ENCODE measurements around the gene CHCT1.
"Not testable (repeated sequence)": the region's sequence is repeated elsewhere in the genome, so short reads cannot be mapped to it uniquely, and the experiment has no call there.

CHCT1 gene

GRCh38 chr17:60401819-60402218 lies 20.5 kb upstream of the CHCT1 start:
- DNase-seq = no peak

- no peak for DNase-seq
Measured at GRCh38 chr17:60403523-60403810, 18.8 kb upstream of the CHCT1 start.

DNA sequence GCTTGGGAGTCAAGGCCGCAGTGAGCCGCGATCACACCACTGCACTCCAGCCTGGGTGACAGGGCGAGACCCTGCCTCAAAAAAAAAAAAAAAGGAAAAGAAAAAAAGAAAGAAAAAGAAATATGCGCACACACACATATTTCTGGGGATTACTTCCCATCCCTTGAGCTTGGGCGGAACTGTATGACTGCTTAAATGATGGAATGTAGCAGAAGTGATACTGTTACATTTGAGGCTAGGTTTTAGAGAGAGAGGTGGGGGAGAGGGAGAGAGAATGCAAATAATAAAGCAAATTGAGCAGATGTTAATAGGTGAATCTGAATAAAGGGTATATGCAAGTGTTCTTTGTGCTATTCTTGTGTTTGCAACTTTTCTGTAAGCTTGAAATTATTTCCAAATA lies 18.3 kb upstream of the CHCT1 start:
- DNase-seq = no peak

DNA sequence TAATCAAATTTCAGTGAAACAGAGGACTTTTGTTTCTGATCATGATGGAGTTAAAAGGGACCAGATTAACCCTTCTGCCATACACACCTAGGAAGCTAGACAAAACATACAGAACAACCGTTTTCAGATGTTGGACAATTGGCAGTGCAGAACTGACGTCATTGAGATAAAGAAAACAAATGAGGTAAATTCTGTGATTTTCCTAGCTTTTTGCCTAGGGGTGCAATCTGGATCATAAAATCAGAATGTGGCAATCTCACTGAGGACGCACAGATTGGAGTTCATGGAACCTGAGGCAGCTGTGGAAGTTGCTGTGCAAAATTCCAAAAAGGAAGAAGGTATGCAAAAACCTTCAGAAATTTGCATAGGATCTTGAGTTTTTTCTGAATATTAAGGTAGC lies 15.4 kb upstream of the CHCT1 start:
- no peak for DNase-seq

DNA sequence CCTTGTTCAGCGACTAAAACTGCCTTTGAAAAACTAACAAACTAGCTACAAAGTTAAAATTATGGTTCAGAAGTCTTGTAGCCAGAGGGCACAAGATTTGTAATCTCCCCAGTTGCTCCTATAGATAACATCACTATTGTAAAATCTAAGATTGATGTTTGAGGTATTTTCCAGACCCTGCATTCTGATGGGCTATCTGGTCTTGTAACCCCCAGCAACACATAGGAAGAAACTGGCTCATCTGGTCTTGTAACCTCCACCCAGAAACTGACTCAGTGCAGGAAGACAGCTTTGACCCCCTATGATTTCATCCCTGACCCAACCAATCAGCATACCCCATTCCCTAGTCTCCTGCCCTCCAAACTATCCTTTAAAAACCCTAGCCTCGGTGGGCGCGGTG lies 12.3 kb upstream of the CHCT1 start:
- no peak for DNase-seq

DNA sequence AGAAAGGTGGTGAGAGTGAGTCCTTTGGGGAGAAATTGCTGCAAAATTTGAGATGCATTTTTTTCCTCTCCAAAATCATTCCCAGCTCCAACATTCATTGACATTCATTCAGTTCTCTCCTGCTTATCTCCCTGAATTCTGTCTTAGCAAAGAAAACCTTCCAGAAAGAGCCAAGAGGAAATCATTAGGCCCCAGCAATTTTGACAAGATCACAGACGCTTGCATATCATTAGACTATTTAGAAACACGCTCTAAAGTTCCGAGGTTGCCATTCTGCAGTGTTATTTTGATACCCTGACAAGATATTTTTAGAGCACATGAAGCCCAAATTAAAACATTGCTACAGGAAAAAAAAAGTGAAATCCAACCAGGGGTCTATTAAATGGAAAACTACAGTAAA lies 9.6 kb upstream of the CHCT1 start:
- DNase-seq = no peak

DNA sequence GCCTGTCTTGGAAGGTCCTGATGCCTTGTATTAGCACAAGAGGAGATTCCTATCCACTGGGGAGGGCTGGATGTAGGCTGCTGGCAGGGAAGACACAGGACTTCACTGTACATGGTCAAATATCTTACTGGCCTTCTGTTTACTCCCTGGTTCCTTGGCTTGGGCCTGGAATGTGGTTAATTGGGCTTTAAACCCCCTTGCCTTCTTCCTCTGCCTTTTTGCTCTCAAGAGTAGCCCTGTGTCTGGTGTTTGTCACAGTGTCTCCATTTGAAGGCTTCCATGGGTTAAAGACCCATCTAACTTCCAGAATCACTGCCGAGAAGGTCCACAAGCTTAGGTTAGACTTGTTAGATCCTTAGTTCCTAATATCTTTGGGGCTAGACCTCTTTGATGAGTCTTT lies 7.1 kb upstream of the CHCT1 start:
- no peak for DNase-seq

DNA sequence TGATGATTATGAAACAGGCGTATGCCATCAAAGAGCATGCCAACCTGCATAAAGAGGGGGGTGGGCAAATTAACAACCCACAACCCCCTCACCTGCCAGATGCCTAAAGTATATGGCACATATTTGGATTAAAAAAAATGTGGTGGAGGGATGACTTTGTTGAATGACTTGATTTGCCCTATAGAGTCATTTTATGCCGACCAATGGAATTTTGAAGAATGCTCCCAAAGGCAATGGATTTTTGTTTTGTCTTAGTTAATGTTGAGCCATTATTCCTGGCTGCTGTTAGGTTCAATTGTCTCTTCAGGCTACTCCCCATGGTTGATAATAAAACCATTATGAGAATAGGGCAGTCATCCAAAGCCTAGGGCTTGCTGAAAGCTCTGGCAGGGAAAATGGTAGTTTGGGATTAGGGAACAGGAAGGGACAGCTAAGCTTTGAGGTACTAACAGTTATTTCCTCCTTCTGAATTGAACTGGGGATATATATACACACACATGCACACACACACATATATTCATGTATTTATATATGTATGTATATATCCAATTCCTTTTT lies 5.8 kb upstream of the CHCT1 start:
- DNase-seq = no peak

GRCh38 chr17:60419003-60419402 lies 3.3 kb upstream of the CHCT1 start:
- DNase-seq = not testable (repeated sequence)

DNA sequence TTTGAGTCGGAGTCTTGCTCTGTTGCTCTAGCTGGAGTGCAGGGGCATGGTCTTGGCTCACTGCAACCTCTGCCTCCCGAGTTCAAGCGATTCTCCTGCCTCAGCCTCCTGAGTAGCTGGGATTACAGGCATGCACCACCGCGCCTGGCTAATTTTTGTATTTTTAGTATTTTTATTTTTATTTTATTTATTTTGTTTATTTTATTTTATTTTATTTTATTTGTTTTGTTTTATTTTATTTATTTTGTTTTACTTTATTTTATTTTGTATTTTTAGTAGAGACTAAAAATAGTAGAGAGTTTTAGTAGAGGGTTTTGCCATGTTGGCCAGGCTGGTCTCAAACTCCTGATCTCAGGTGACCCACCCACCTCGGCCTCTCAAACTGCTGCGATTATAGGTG lies 2.4 kb upstream of the CHCT1 start:
- DNase-seq = not testable (repeated sequence)

DNA sequence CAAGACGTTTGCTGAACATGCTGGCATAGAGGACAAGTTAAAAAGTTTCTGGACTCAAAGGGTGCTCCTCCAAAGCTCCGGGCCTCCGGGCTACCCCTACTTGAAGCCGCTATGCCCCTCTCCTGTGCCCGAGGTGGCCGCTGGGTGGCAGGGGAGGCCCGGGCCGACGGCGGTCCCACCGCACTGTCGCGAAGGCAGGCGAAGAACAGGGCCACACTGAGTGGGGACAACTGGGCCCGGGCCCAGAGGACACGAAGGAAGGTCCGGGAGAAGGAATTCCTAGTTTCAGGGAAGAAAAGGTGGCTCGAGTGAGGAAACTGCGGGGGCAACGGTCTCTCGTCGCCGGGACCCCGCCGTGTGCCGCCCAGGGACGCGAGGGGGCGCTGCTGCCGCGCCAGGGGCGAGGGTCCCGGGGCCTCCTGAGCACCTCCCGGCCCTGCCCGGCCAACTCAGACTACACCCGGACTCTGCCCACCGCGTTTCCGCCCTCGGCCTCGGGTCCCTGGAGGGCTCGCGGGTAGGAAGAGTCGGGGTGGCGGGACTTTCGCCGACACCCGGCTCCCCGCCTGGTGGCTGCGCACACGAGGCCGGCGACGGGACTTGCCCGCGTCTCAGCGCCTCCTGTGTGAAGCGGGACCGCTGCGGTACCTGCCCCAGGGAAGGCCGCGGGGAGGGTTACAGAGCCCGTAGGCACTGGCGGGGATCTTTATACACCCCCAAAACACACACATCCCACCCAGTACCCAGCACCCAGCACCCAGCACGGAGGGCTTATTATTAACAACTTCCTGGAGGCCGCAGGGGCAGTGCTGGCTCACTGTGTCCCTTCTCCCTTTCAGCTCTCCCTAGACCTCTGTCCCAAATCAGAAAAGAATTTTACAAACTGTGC lies 772 bp upstream of the CHCT1 start:
- peak; percentile 52 for DNase-seq

DNA sequence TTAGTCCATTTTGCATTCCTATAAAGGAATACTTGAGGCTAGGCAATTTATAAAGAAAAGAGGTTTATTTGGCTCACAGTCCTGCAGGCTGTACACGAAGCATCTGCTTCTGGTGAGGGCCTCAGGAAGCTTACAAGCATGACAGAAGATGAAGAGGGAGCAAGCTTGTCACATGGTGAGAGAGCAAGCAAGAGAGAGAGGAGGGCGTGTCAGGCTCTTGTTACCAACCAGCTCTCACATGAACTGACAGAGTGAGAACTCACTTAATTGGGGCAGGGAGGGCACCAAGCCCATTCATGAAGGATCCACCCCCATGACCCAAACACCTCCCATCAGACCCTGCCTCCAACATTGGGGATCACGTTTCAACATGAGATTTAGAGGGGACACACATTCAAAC lies 1.6 kb downstream of the CHCT1 start:
- DNase-seq = no peak

DNA sequence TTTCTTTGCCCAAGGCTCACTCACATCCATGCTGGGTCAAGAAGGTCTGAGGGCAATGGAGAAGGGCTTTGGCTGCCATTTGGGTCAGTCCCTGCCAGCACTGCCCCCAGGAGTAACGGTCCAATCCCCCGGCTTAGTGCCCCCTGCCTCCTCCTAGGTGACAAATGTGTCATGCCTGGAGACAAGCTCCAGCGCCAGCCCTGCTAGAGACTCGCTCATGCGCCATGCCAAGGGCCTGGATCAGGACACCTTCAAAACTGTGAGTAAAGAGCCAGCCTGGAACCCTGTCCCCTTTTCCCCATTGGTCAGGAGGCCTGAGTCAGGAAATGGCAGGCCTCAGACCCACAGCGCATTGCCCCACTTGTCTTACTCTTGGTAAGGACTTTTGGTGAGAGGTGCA lies 3.3 kb downstream of the CHCT1 start:
- no peak for DNase-seq

DNA sequence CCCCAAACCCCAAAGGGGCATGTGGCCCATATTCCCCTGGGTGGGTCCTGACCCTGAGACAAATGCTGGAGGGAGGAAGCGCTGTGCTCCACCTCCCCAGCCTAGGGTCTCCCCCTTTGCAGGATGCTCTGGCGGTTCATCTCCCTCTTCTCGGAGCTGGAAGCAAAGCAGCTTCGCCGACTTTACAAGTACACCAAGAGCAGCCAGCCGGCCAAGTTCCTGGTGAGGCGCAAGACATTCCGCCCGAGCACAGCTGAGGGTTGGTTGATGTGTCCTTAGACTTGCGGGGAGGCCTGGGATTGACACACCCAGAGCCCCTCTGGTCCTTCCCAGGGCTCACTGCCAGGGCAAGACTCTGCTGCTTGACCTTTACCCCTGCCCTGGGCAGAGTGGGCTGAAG lies 4.3 kb downstream of the CHCT1 start:
- DNase-seq = no peak

GRCh38 chr17:60428491-60428890 lies 6.2 kb downstream of the CHCT1 start:
- DNase-seq = not testable (repeated sequence)

DNA sequence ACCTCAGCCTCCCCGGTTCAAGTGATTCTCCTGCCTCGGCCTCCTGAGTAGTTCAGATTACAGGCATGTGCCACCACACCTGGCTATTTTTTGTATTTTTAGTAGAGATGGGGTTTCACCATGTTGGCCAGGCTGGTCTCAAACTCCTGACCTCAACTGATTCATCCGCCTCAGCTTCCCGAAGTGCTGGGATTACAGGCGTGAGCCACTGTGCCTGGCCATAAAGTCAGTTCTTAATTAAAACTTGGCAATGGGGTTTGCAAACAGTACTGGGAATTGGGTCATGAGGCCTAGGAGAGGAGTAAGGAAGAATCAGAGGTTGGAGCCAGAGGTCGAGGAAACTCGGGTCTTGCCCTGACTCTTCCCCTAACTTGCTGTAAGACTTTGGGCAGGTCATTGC lies 8.3 kb downstream of the CHCT1 start:
- not testable (repeated sequence) for DNase-seq

DNA sequence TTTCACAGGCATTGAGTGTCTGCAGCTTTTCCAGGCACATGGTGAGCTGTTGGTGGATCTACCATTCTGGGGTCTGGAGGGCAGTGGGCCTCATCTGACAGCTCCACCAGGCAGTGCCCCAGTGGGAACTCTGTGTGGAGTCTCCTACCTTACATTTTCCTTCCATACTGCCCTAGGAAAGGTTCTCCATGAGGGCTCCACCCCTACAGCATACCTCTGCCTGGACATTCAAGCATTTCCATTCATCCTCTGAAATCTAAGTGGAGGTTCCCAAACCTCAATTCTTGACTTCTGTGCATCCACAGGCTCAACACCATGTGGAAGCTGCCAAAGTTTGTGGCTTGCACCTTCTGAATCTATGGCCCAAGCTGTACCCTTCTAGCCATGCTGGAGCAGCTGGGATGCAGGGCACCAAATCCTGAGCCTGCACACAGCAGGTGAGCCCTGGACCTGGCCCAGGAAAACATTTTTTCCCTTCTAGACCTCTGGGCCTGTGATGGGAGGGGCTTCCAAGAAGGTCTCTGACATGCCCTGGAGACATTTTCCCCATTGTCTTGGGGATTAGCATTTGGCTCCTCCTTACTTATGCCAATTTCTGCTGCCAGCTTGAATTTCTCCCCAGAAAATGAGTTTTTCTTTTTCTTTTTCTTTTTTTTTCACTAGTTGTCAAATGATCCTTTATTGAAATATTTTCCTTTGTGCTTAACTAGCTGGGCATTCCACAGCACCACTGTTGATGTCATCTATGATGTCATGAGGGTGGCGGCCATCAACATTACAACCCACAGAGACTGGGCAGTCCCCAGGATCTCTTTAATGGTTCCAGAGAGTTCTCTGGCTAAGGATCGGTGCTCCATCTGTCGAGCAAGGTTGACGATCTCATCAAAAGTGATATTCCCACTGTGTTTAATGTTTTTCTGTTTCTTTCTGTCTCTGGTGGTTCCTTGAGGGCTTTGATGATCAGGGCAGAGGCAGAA lies 11.0 kb downstream of the CHCT1 start:
- DNase-seq = not testable (repeated sequence)

GRCh38 chr17:60435244-60436167 lies 13.2 kb downstream of the CHCT1 start:
- peak; percentile 26 for DNase-seq

DNA sequence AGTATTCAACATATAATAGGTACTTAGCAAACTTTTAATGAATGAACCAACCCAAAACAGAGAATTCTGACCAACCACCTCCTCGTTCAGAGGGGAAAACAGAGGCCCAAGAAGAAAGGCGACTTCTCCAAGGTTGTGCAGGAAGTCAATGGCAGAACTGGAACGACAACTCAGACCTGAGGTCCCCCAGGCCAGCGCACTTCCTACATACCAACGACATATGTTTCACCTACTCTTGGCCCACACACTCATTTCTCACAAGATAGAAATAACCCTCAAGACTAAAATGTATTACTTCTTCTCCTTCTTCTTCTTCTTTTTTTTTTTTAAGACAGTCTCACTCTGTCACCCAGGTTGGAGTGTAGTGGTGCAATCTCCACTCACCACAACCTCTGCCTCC lies 14.4 kb downstream of the CHCT1 start:
- DNase-seq = no peak

GRCh38 chr17:60439501-60439900 lies 17.2 kb downstream of the CHCT1 start:
- DNase-seq = no peak

GRCh38 chr17:60442271-60443173 lies 20.2 kb downstream of the CHCT1 start:
- no peak for DNase-seq
